Measurements from ENCODE around the gene SNTB2.

DNA sequence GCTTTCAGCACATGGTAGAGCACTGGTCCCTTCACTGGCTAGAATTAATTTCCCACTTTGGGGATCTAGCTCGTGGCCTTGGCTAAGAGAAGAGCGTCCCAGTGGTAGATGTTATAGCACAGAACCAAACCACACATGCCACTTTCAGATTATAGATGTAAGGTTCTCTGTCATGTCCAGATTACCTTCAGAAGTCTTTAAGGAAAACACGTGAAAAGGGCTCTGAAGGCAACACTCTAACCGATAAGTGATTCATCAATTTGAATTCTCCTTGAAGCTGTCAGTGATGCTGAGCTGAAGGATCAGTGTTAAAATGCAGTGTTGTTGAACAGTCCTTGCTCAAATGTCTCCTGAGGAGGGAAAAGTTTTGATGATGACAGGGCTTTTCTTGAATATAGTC, 80.7 kb downstream of the SNTB2 start:
- TF ChIP-seq SUZ12 (IDR thresholded peaks at IDR 0.05; ENCODE audit: extremely low read depth, insufficient read depth, insufficient read length) (no peak), YY1 (IDR thresholded peaks at IDR 0.05; ENCODE audit: insufficient read depth, insufficient read length) (no peak)

Data from NT2/D1 (cell line).